Measurements from ENCODE around the gene TTC39B. TPM values are rescaled to one million over a fixed set of nuclear protein-coding genes. Genes with fewer than 3 reads are reported as not detected.

TTC39B gene
- total and polyA plus RNA-seq, 4 experiments from 2014 or later = 10.5 to 30.2 (median 19.9) TPM

- H3K27me3 Mint-ChIP-seq = no peaks in the 10 kb centered on the region
- H3K4me1 ChIP-seq (ENCODE audit: insufficient read depth, low read length) = peaks cover 6% of the 10 kb centered on the region
- POLR2A ChIA-PET (ENCODE audit: partially characterized antibody) = no interaction called here
- no peaks in the 10 kb centered on the region for H3K36me3 ChIP-seq (ENCODE audit: insufficient read depth, low read length)
- H3K4me3 ChIP-seq (ENCODE audit: low read length in 2 of 2) = no peak overlapping the region
- H3K36me3 Mint-ChIP-seq = peaks cover 0 to 7% of the 10 kb centered on the region in 2 donors
- intact Hi-C loops (cut with micrococcal nuclease) = no loop called here
- DNase-seq = no peak
- peaks cover 29 to 62% (median 39%) of the 10 kb centered on the region in 4 donors for H3K4me1 Mint-ChIP-seq
- H3K9me3 ChIP-seq (ENCODE audit: control insufficient read depth in 1 of 2, low read length in 2 of 2) = no peaks in the 10 kb centered on the region
- no peak overlapping the region for H3K27ac ChIP-seq (ENCODE audit: low read depth, low read length)
- H3K27ac Mint-ChIP-seq = no peak overlapping the region
- H3K4me3 Mint-ChIP-seq = no peak overlapping the region
- H3K9me3 Mint-ChIP-seq = no peaks in the 10 kb centered on the region
- CTCF ChIA-PET (ENCODE audit: partially characterized antibody) = interaction anchor here (2.4 kb wide), 1 partner anchor 34 kb away, joined by 48 read pairs; no protein-coding TSS in a partner anchor
- H3K27me3 ChIP-seq (ENCODE audit: insufficient read depth, low read length) = no peaks in the 10 kb centered on the region
Measured at GRCh38 chr9:15276328-15276938, 30.6 kb downstream of the TTC39B start.

GRCh38 chr9:15274425-15274824 is 32.6 kb downstream of the TTC39B start:
- intact Hi-C loops (cut with micrococcal nuclease) = no loop called here
- H3K4me3 Mint-ChIP-seq = no peak overlapping the region
- peaks cover 0 to 2% (median 0%) of the 10 kb centered on the region in 8 donors for H3K9me3 Mint-ChIP-seq
- ChIA-PET POLR2A (ENCODE audit: partially characterized antibody) (no interaction called here), CTCF (ENCODE audit: partially characterized antibody) (interaction anchor here (0.6 to 1.8 kb wide), 3 partner anchors 9 to 167 kb away, joined by 3 to 4 read pairs (median 3); no protein-coding TSS in a partner anchor)
- H3K27ac Mint-ChIP-seq = no peak overlapping the region
- H3K9me3 ChIP-seq (ENCODE audit: control insufficient read depth in 1 of 2, low read length in 2 of 2) = no peaks in the 10 kb centered on the region
- no peak overlapping the region for H3K27ac ChIP-seq (ENCODE audit: low read depth, low read length)
- no peaks in the 10 kb centered on the region for H3K27me3 Mint-ChIP-seq
- H3K27me3 ChIP-seq (ENCODE audit: insufficient read depth, low read length) = no peaks in the 10 kb centered on the region
- no peak for DNase-seq
- H3K36me3 ChIP-seq (ENCODE audit: insufficient read depth, low read length) = no peaks in the 10 kb centered on the region
- H3K4me1 Mint-ChIP-seq = peaks cover 30 to 59% (median 38%) of the 10 kb centered on the region in 4 donors
- H3K36me3 Mint-ChIP-seq = peaks cover 3 to 7% of the 10 kb centered on the region in 2 donors
- H3K4me1 ChIP-seq (ENCODE audit: insufficient read depth, low read length) = peaks cover 6% of the 10 kb centered on the region
- no peak overlapping the region for H3K4me3 ChIP-seq (ENCODE audit: low read length in 2 of 2)

GRCh38 chr9:15272377-15272928 is 34.6 kb downstream of the TTC39B start:
- CTCF ChIA-PET (ENCODE audit: partially characterized antibody) = interaction anchor here (0.9 to 4.5 kb wide), 5 partner anchors 39 to 146 kb away, joined by 3 to 41 read pairs (median 3); no protein-coding TSS in a partner anchor

GRCh38 chr9:15271403-15271802 is 35.6 kb downstream of the TTC39B start:
- Histone ChIP-seq H3K36me3 (ENCODE audit: insufficient read depth, low read length) (no peaks in the 10 kb centered on the region), H3K4me1 (ENCODE audit: insufficient read depth, low read length) (peaks cover 6% of the 10 kb centered on the region), H3K27me3 (ENCODE audit: insufficient read depth, low read length) (no peaks in the 10 kb centered on the region), H3K9me3 (ENCODE audit: control insufficient read depth in 1 of 2, low read length in 2 of 2) (no peaks in the 10 kb centered on the region), H3K4me3 (ENCODE audit: low read length in 2 of 2) (no peak overlapping the region), H3K27ac (ENCODE audit: low read depth, low read length) (no peak overlapping the region)
- DNase-seq = peak in 1 of 5 donors; percentile 8
- ChIA-PET POLR2A (ENCODE audit: partially characterized antibody) (no interaction called here), CTCF (ENCODE audit: partially characterized antibody) (interaction anchor here (0.8 to 4.5 kb wide), 6 partner anchors 10 to 336 kb away, joined by 3 to 41 read pairs (median 3); partner anchors contain the start of genes SNAPC3 and TTC39B)
- intact Hi-C loops (cut with micrococcal nuclease) = no loop called here
- no peak overlapping the region for H3K4me3 Mint-ChIP-seq
- peak overlapping the region in 3 of 7 donors; percentile 6 to 50 (median 11) for H3K27ac Mint-ChIP-seq
- H3K9me3 Mint-ChIP-seq = peaks cover 0 to 2% (median 0%) of the 10 kb centered on the region in 8 donors
- H3K27me3 Mint-ChIP-seq = no peaks in the 10 kb centered on the region
- H3K4me1 Mint-ChIP-seq = peaks cover 34 to 52% (median 41%) of the 10 kb centered on the region in 4 donors
- H3K36me3 Mint-ChIP-seq = peaks cover 16 to 18% of the 10 kb centered on the region in 2 donors

More at GRCh38 chr9:15272377-15272928, 34.6 kb downstream of the TTC39B start:
- Mint-ChIP-seq H3K4me3 (no peak overlapping the region), H3K27ac (peak overlapping the region in 3 of 7 donors; percentile 19 to 29 (median 29)), H3K4me1 (peaks cover 34 to 55% (median 41%) of the 10 kb centered on the region in 4 donors), H3K9me3 (peaks cover 0 to 2% (median 0%) of the 10 kb centered on the region in 8 donors), H3K27me3 (no peaks in the 10 kb centered on the region), H3K36me3 (peaks cover 16 to 18% of the 10 kb centered on the region in 2 donors)
- Histone ChIP-seq H3K27me3 (ENCODE audit: insufficient read depth, low read length) (no peaks in the 10 kb centered on the region), H3K4me1 (ENCODE audit: insufficient read depth, low read length) (peaks cover 6% of the 10 kb centered on the region), H3K4me3 (ENCODE audit: low read length in 2 of 2) (no peak overlapping the region), H3K27ac (ENCODE audit: low read depth, low read length) (no peak overlapping the region), H3K9me3 (ENCODE audit: control insufficient read depth in 1 of 2, low read length in 2 of 2) (no peaks in the 10 kb centered on the region), H3K36me3 (ENCODE audit: insufficient read depth, low read length) (no peaks in the 10 kb centered on the region)
- intact Hi-C loops (cut with micrococcal nuclease) = no loop called here
- POLR2A ChIA-PET (ENCODE audit: partially characterized antibody) = interaction anchor here (0.9 to 1.2 kb wide), 2 partner anchors 38 to 151 kb away, joined by 3 read pairs; no protein-coding TSS in a partner anchor
- DNase-seq = no peak

- no peaks in the 10 kb centered on the region for H3K9me3 ChIP-seq (ENCODE audit: control insufficient read depth in 1 of 2, low read length in 2 of 2)
- POLR2A ChIA-PET (ENCODE audit: partially characterized antibody) = no interaction called here
- intact Hi-C loops (cut with micrococcal nuclease) = no loop called here
- no peaks in the 10 kb centered on the region for H3K27me3 Mint-ChIP-seq
- CTCF ChIA-PET (ENCODE audit: partially characterized antibody) = no interaction called here
- DNase-seq = no peak
- H3K36me3 ChIP-seq (ENCODE audit: insufficient read depth, low read length) = no peaks in the 10 kb centered on the region
- no peak overlapping the region for H3K4me3 ChIP-seq (ENCODE audit: low read length in 2 of 2)
- peaks cover 26 to 47% (median 38%) of the 10 kb centered on the region in 4 donors for H3K4me1 Mint-ChIP-seq
- peaks cover 19 to 24% of the 10 kb centered on the region in 2 donors for H3K36me3 Mint-ChIP-seq
- H3K27ac ChIP-seq (ENCODE audit: low read depth, low read length) = no peak overlapping the region
- H3K4me3 Mint-ChIP-seq = peak overlapping the region in 1 of 8 donors; percentile 22
- H3K4me1 ChIP-seq (ENCODE audit: insufficient read depth, low read length) = peaks cover 5% of the 10 kb centered on the region
- peak overlapping the region in 3 of 7 donors; percentile 7 to 54 (median 9) for H3K27ac Mint-ChIP-seq
- H3K9me3 Mint-ChIP-seq = peaks cover 0 to 2% (median 0%) of the 10 kb centered on the region in 8 donors
- H3K27me3 ChIP-seq (ENCODE audit: insufficient read depth, low read length) = no peaks in the 10 kb centered on the region
Measured at GRCh38 chr9:15268782-15269181, 38.2 kb downstream of the TTC39B start.

- Histone ChIP-seq H3K9me3 (ENCODE audit: control insufficient read depth in 1 of 2, low read length in 2 of 2) (no peaks in the 10 kb centered on the region), H3K36me3 (ENCODE audit: insufficient read depth, low read length) (no peaks in the 10 kb centered on the region), H3K27ac (ENCODE audit: low read depth, low read length) (no peak overlapping the region), H3K4me1 (ENCODE audit: insufficient read depth, low read length) (peaks cover under 1% of the 10 kb centered on the region), H3K27me3 (ENCODE audit: insufficient read depth, low read length) (no peaks in the 10 kb centered on the region), H3K4me3 (ENCODE audit: low read length in 2 of 2) (no peak overlapping the region)
- Mint-ChIP-seq H3K4me1 (peaks cover 22 to 47% (median 35%) of the 10 kb centered on the region in 4 donors), H3K9me3 (peaks cover 0 to 2% (median 0%) of the 10 kb centered on the region in 8 donors), H3K27ac (peak overlapping the region in 3 of 7 donors; percentile 28 to 54 (median 30)), H3K36me3 (peaks cover 23 to 28% of the 10 kb centered on the region in 2 donors), H3K27me3 (no peaks in the 10 kb centered on the region), H3K4me3 (no peak overlapping the region)
- ChIA-PET CTCF (ENCODE audit: partially characterized antibody) (no interaction called here), POLR2A (ENCODE audit: partially characterized antibody) (no interaction called here)
- no peak for DNase-seq
- intact Hi-C loops (cut with micrococcal nuclease) = no loop called here
Measured at GRCh38 chr9:15268317-15268716, 38.7 kb downstream of the TTC39B start.

- intact Hi-C loops (cut with micrococcal nuclease) = no loop called here
- CTCF ChIA-PET (ENCODE audit: partially characterized antibody) = no interaction called here
- Histone ChIP-seq H3K27me3 (ENCODE audit: insufficient read depth, low read length) (no peaks in the 10 kb centered on the region), H3K36me3 (ENCODE audit: insufficient read depth, low read length) (no peaks in the 10 kb centered on the region), H3K4me3 (ENCODE audit: low read length in 2 of 2) (no peak overlapping the region), H3K4me1 (ENCODE audit: insufficient read depth, low read length) (no peaks in the 10 kb centered on the region), H3K9me3 (ENCODE audit: control insufficient read depth in 1 of 2, low read length in 2 of 2) (no peaks in the 10 kb centered on the region), H3K27ac (ENCODE audit: low read depth, low read length) (no peak overlapping the region)
- no peak for DNase-seq
- Mint-ChIP-seq H3K27me3 (no peaks in the 10 kb centered on the region), H3K27ac (peak overlapping the region in 1 of 7 donors; percentile 47), H3K4me3 (no peak overlapping the region), H3K4me1 (peaks cover 13 to 38% (median 21%) of the 10 kb centered on the region in 4 donors), H3K36me3 (peaks cover 23 to 43% of the 10 kb centered on the region in 2 donors), H3K9me3 (peaks cover 0 to 2% (median 0%) of the 10 kb centered on the region in 8 donors)
- POLR2A ChIA-PET (ENCODE audit: partially characterized antibody) = interaction anchor here (0.5 kb wide), 1 partner anchor 108 kb away, joined by 4 read pairs; no protein-coding TSS in a partner anchor
Measured at GRCh38 chr9:15264918-15265317, 42.1 kb downstream of the TTC39B start.

All from CD4-positive, alpha-beta memory T cell (primary cell).